Calu3 (cell line): ENCODE measurements around the gene SLC1A2. TPM values are rescaled to one million over a fixed set of nuclear protein-coding genes. Genes with fewer than 3 reads are reported as not detected.

Source experiments
- BruUV-seq: library from RNA; stranded (reverse); fragments of 400-500 nt; replicated peaks from 2 replicates; lab custom pipeline; 2021; lab: Mats Ljungman, UMichigan
- CTCF ChIA-PET: fragments of 300-600 bp; sonication (Branson Sonifier 250); formaldehyde crosslinking; loops from one replicate; lab custom pipeline; 2022; ENCODE audit warnings: antibody characterized with exemption; lab: Charles Lee
- DNase-seq: peaks from one replicate; pipeline ENCODE4 v3.0.0; 2022
- H3K27ac Mint-ChIP-seq: one replicate; pipeline ENCODE4 v1.8.0; 2022; ENCODE audit warnings: mixed read lengths; ENCODE audit not compliant: unreplicated experiment
- H3K27me3 Mint-ChIP-seq: one replicate; pipeline ENCODE4 v1.8.0; 2022; ENCODE audit warnings: mixed read lengths; ENCODE audit not compliant: unreplicated experiment
- H3K36me3 Mint-ChIP-seq: one replicate; pipeline ENCODE4 v1.8.0; 2022; ENCODE audit warnings: mild to moderate bottlenecking, moderate library complexity, mixed read lengths; ENCODE audit not compliant: insufficient read depth, unreplicated experiment
- H3K4me1 Mint-ChIP-seq: one replicate; pipeline ENCODE4 v1.8.0; 2022; ENCODE audit warnings: mild to moderate bottlenecking, low read depth, mixed read lengths; ENCODE audit not compliant: unreplicated experiment
- H3K4me3 Mint-ChIP-seq: one replicate; pipeline ENCODE4 v1.8.0; 2022; ENCODE audit warnings: mild to moderate bottlenecking, low read depth, moderate library complexity, mixed read lengths; ENCODE audit not compliant: unreplicated experiment
- H3K9me3 Mint-ChIP-seq: one replicate; pipeline ENCODE4 v1.8.0; 2022; ENCODE audit warnings: low read depth, mixed read lengths; ENCODE audit not compliant: unreplicated experiment
- CTCF ChIP-seq: fragments of 200-600 bp; IDR thresholded peaks from one replicate; pipeline ENCODE4 v1.8.0; 2022; ENCODE audit warnings: antibody characterized with exemption; ENCODE audit not compliant: unreplicated experiment
- intact Hi-C: fragments of 100-400 bp; cut with micrococcal nuclease; formaldehyde crosslinking; loops from one replicate; pipeline ENCODE4 v1.10.0; 2022; ENCODE audit not compliant: unreplicated experiment
- total RNA-seq: library from RNA; stranded (reverse); gene quantifications from 2 replicates; pipeline ENCODE4 v1.2.3, GENCODE V29; 2022

SLC1A2 gene
- total RNA-seq, 1 experiment from 2014 or later, result 0.40 TPM

- intact Hi-C loops, result no loop called here
- no peak overlapping the region for H3K27ac Mint-ChIP-seq
- H3K4me1 Mint-ChIP-seq, result peaks cover 7% of the 10 kb centered on the region
- no peaks in the 10 kb centered on the region for H3K9me3 Mint-ChIP-seq
- DNase-seq, result no peak
- peaks cover 85% of the 10 kb centered on the region for H3K36me3 Mint-ChIP-seq
- no peak overlapping the region for H3K4me3 Mint-ChIP-seq
- BruUV-seq, result no TSS peak
- CTCF ChIA-PET, result no interaction called here
- TF ChIP-seq CTCF, result no peak
- H3K27me3 Mint-ChIP-seq, result no peaks in the 10 kb centered on the region
These were observed 196.0 kb downstream of the SLC1A2 start for GRCh38 chr11:35223371-35223796.

GRCh38 chr11:35218956-35219355, 200.4 kb downstream of the SLC1A2 start:
- no TSS peak for BruUV-seq
- H3K27me3 Mint-ChIP-seq, result no peaks in the 10 kb centered on the region
- H3K9me3 Mint-ChIP-seq, result no peaks in the 10 kb centered on the region
- DNase-seq, result no peak
- no peak overlapping the region for H3K27ac Mint-ChIP-seq
- H3K4me3 Mint-ChIP-seq, result no peak overlapping the region
- intact Hi-C loops, result no loop called here
- no peak for TF ChIP-seq CTCF
- peaks cover 8% of the 10 kb centered on the region for H3K4me1 Mint-ChIP-seq
- CTCF ChIA-PET, result no interaction called here
- H3K36me3 Mint-ChIP-seq, result peaks cover 91% of the 10 kb centered on the region

GRCh38 chr11:35216962-35217678, 202.2 kb downstream of the SLC1A2 start:
- no TSS peak for BruUV-seq
- CTCF ChIA-PET, result no interaction called here
- Mint-ChIP-seq H3K9me3 (no peaks in the 10 kb centered on the region), H3K27ac (no peak overlapping the region), H3K36me3 (peaks cover 97% of the 10 kb centered on the region), H3K4me1 (peaks cover 16% of the 10 kb centered on the region), H3K4me3 (no peak overlapping the region), H3K27me3 (no peaks in the 10 kb centered on the region)
- DNase-seq, result no peak
- intact Hi-C loops, result no loop called here
- no peak for TF ChIP-seq CTCF

- no peak for TF ChIP-seq CTCF
- BruUV-seq, result no TSS peak
- no peaks in the 10 kb centered on the region for H3K27me3 Mint-ChIP-seq
- no peak for DNase-seq
- H3K36me3 Mint-ChIP-seq, result peaks cover 92% of the 10 kb centered on the region
- peak overlapping the region; percentile 76 for H3K27ac Mint-ChIP-seq
- no peaks in the 10 kb centered on the region for H3K9me3 Mint-ChIP-seq
- H3K4me1 Mint-ChIP-seq, result peaks cover 16% of the 10 kb centered on the region
- H3K4me3 Mint-ChIP-seq, result no peak overlapping the region
- intact Hi-C loops, result no loop called here
- CTCF ChIA-PET, result no interaction called here
These were observed 203.4 kb downstream of the SLC1A2 start for GRCh38 chr11:35215945-35216344.
